ENCODE measurements around the gene PTGES. TPM values are rescaled to one million over a fixed set of nuclear protein-coding genes. Genes with fewer than 3 reads are reported as not detected.

PTGES gene
- polyA plus RNA-seq, 3 donors: 0.29 to 1.8 (median 0.84) TPM

DNA sequence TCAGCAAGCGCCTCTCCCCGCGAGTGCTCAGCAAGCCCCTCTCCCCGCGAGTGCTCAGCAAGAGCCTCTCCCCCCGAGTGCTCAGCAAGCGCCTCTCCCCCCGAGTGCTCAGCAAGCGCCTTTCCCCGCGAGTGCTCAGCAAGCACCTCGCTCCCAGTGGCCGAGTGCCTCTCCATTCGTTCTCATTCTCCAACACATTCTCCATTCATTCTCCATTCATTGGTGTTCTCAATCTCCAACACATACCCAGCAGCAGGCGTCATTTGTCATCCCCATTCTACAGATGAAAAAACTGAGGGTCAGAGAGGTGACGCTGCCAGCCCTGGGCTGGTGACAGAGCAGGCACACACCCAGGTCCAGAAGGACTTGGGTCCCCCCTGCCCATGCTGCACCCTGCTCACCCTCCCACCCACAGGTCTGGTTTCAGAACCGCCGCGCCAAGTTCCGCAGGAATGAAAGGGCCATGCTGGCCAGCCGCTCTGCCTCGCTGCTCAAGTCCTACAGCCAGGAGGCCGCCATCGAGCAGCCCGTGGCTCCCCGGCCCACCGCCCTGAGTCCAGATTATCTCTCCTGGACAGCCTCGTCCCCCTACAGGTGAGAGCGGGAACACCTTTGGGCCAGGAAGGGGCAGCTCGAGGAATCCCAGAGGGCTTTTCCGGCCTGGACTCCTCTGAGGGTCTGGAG, 32.5 kb downstream of the PTGES start:
- TF ChIP-seq, protein P1, sequence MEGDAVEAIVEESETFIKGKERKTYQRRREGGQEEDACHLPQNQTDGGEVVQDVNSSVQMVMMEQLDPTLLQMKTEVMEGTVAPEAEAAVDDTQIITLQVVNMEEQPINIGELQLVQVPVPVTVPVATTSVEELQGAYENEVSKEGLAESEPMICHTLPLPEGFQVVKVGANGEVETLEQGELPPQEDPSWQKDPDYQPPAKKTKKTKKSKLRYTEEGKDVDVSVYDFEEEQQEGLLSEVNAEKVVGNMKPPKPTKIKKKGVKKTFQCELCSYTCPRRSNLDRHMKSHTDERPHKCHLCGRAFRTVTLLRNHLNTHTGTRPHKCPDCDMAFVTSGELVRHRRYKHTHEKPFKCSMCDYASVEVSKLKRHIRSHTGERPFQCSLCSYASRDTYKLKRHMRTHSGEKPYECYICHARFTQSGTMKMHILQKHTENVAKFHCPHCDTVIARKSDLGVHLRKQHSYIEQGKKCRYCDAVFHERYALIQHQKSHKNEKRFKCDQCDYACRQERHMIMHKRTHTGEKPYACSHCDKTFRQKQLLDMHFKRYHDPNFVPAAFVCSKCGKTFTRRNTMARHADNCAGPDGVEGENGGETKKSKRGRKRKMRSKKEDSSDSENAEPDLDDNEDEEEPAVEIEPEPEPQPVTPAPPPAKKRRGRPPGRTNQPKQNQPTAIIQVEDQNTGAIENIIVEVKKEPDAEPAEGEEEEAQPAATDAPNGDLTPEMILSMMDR (IDR thresholded peaks at IDR 0.05): peak; percentile 10
- H3K27ac Mint-ChIP-seq: no peak overlapping the region
- Histone ChIP-seq H3K27ac (ENCODE audit: low read depth in 1 of 2, low read length in 2 of 2) (no peak overlapping the region), H3K9me3 (replicated peaks in 1 of 2; ENCODE audit: control insufficient read depth in 1 of 2, insufficient read depth in 1 of 2, low read length in 2 of 2) (no peaks in the 10 kb centered on the region), H2AFZ (ENCODE audit: insufficient read depth, low read depth, low read length, poor library complexity, severe bottlenecking) (no peak overlapping the region), H3K9ac (ENCODE audit: insufficient read depth, low read length, poor library complexity, severe bottlenecking) (no peak overlapping the region), H4K20me1 (ENCODE audit: insufficient read depth, low read length) (no peaks in the 10 kb centered on the region), H3K4me3 (replicated peaks in 1 of 3; ENCODE audit: low read depth in 2 of 3, low read length in 3 of 3) (no peak overlapping the region), H3K79me2 (ENCODE audit: insufficient read depth, low read length) (no peaks in the 10 kb centered on the region), H3K27me3 (ENCODE audit: control insufficient read depth in 2 of 2, insufficient read depth in 2 of 2, low read length in 2 of 2) (no peaks in the 10 kb centered on the region), H3K4me2 (replicated peaks; ENCODE audit: extremely low read depth, low read length, poor library complexity, severe bottlenecking) (no peak overlapping the region), H3K36me3 (replicated peaks in 1 of 2; ENCODE audit: control insufficient read depth in 1 of 2, insufficient read depth in 2 of 2, low read length in 2 of 2) (no peaks in the 10 kb centered on the region), H3K4me1 (ENCODE audit: control insufficient read depth in 1 of 2, insufficient read depth in 2 of 2, low read length in 2 of 2) (no peaks in the 10 kb centered on the region)
- intact Hi-C loops (cut with micrococcal nuclease): loop anchor here in 1 of 2 donors (10.0 kb wide), 1 partner anchor 586 kb away; no protein-coding TSS in a partner anchor
- H3K9me3 Mint-ChIP-seq: peaks cover 0 to 3% (median 0%) of the 10 kb centered on the region in 7 donors
- WGBS (ENCODE audit: insufficient coverage): 94% methylated on average over 28 of the region's 31 CpGs
- no peak overlapping the region for H3K4me3 Mint-ChIP-seq
- H3K27me3 Mint-ChIP-seq (ENCODE audit: low read depth in 3 of 3): peaks cover 7 to 16% (median 12%) of the 10 kb centered on the region in 3 donors
- no peaks in the 10 kb centered on the region for H3K4me1 Mint-ChIP-seq
- DNase-seq: no peak
- no peaks in the 10 kb centered on the region for H3K36me3 Mint-ChIP-seq

DNA sequence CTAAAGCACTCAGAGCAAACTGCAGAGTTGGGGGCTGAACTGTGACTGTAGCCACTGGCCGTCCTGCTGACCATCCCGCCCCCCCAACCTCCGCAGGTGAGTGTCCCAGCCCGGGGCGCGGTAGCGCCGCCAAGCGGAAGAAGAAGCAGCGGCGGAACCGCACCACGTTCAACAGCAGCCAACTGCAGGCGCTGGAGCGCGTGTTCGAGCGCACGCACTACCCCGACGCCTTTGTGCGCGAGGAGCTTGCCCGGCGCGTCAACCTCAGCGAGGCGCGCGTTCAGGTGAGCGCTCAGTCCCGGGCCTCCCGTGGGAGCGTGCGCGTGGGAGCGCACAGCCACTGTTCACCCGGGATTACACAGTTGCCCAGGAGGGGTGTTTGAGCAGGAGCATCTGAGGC, 33.7 kb downstream of the PTGES start:
- H3K79me2 ChIP-seq (ENCODE audit: insufficient read depth, low read length): no peaks in the 10 kb centered on the region
- no peaks in the 10 kb centered on the region for H3K4me1 ChIP-seq (ENCODE audit: control insufficient read depth in 1 of 2, insufficient read depth in 2 of 2, low read length in 2 of 2)
- DNase-seq: no peak
- H3K36me3 ChIP-seq (replicated peaks in 1 of 2; ENCODE audit: control insufficient read depth in 1 of 2, insufficient read depth in 2 of 2, low read length in 2 of 2): no peaks in the 10 kb centered on the region
- TF ChIP-seq, protein P1 (IDR thresholded peaks at IDR 0.05): no peak
- H3K36me3 Mint-ChIP-seq: no peaks in the 10 kb centered on the region
- no peaks in the 10 kb centered on the region for H4K20me1 ChIP-seq (ENCODE audit: insufficient read depth, low read length)
- H2AFZ ChIP-seq (ENCODE audit: insufficient read depth, low read depth, low read length, poor library complexity, severe bottlenecking): no peak overlapping the region
- no peak overlapping the region for H3K27ac Mint-ChIP-seq
- no peaks in the 10 kb centered on the region for H3K27me3 ChIP-seq (ENCODE audit: control insufficient read depth in 2 of 2, insufficient read depth in 2 of 2, low read length in 2 of 2)
- peaks cover 7 to 18% (median 16%) of the 10 kb centered on the region in 3 donors for H3K27me3 Mint-ChIP-seq (ENCODE audit: low read depth in 3 of 3)
- H3K4me3 Mint-ChIP-seq: no peak overlapping the region
- no peak overlapping the region for H3K4me2 ChIP-seq (replicated peaks; ENCODE audit: extremely low read depth, low read length, poor library complexity, severe bottlenecking)
- H3K9me3 Mint-ChIP-seq: peaks cover 0 to 3% (median 0%) of the 10 kb centered on the region in 7 donors
- no peaks in the 10 kb centered on the region for H3K9me3 ChIP-seq (replicated peaks in 1 of 2; ENCODE audit: control insufficient read depth in 1 of 2, insufficient read depth in 1 of 2, low read length in 2 of 2)
- H3K27ac ChIP-seq (ENCODE audit: low read depth in 1 of 2, low read length in 2 of 2): no peak overlapping the region
- H3K4me3 ChIP-seq (replicated peaks in 1 of 3; ENCODE audit: low read depth in 2 of 3, low read length in 3 of 3): no peak overlapping the region
- H3K4me1 Mint-ChIP-seq: peaks cover 7% of the 10 kb centered on the region
- intact Hi-C loops (cut with micrococcal nuclease): no loop called here
- 71% methylated on average over 38 of the region's 38 CpGs for WGBS (ENCODE audit: insufficient coverage)
- H3K9ac ChIP-seq (ENCODE audit: insufficient read depth, low read length, poor library complexity, severe bottlenecking): no peak overlapping the region
